IMR-90 (cell line): Measurements from ENCODE around the gene KCNT2.

Experiments
- MAZ ChIP-seq: IDR thresholded peaks from 2 replicates; pipeline ENCODE4 v1.6.1; 2012; ENCODE audit warnings: low read depth, mild to moderate bottlenecking, low read length, improper control_type of control experiment, moderate library complexity, borderline replicate concordance
- POLR2A ChIP-seq: IDR thresholded peaks from 2 replicates; pipeline ENCODE4 v1.6.1; 2012; ENCODE audit warnings: mild to moderate bottlenecking, low read depth, low read length
- RAD21 ChIP-seq: IDR thresholded peaks from 2 replicates; pipeline ENCODE4 v1.6.1; 2012; ENCODE audit warnings: low read length, improper control_type of control experiment
- TF ChIP-seq, protein P1 (sequence below): conservative IDR thresholded peaks from 2 replicates; pipeline ENCODE4 v1.5.1; 2012; ENCODE audit warnings: mild to moderate bottlenecking, low read depth, low read length, improper control_type of control experiment

GRCh38 chr1:196545222-196545621 is 63.0 kb downstream of the KCNT2 start:
- TF ChIP-seq, protein P1, sequence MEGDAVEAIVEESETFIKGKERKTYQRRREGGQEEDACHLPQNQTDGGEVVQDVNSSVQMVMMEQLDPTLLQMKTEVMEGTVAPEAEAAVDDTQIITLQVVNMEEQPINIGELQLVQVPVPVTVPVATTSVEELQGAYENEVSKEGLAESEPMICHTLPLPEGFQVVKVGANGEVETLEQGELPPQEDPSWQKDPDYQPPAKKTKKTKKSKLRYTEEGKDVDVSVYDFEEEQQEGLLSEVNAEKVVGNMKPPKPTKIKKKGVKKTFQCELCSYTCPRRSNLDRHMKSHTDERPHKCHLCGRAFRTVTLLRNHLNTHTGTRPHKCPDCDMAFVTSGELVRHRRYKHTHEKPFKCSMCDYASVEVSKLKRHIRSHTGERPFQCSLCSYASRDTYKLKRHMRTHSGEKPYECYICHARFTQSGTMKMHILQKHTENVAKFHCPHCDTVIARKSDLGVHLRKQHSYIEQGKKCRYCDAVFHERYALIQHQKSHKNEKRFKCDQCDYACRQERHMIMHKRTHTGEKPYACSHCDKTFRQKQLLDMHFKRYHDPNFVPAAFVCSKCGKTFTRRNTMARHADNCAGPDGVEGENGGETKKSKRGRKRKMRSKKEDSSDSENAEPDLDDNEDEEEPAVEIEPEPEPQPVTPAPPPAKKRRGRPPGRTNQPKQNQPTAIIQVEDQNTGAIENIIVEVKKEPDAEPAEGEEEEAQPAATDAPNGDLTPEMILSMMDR, result no peak
- TF ChIP-seq RAD21 (no peak), POLR2A (no peak), MAZ (no peak)
